ENCODE data around the gene HIVEP2. TPM values are rescaled to one million over a fixed set of nuclear protein-coding genes. Genes with fewer than 3 reads are reported as not detected.

The HIVEP2 gene
- total RNA-seq, 1 donor from 2014 or later = 12.8 TPM

- no peak for ATAC-seq (ENCODE audit: poor library complexity)
- DNase-seq = no peak
- intact Hi-C loops (cut with DNase I) = no loop called here
These were observed 41.2 kb downstream of the HIVEP2 start for GRCh38 chr6:142903812-142904211.

GRCh38 chr6:142902636-142903053 is 42.3 kb downstream of the HIVEP2 start:
- peak; percentile 87 for ATAC-seq (ENCODE audit: poor library complexity)
- peak; percentile 70 for DNase-seq
- intact Hi-C loops (cut with DNase I) = no loop called here

- DNase-seq (no peak), ATAC-seq (ENCODE audit: poor library complexity) (no peak)
- intact Hi-C loops (cut with DNase I) = no loop called here
These were observed 43.4 kb downstream of the HIVEP2 start for GRCh38 chr6:142901611-142902010.

- ATAC-seq (ENCODE audit: poor library complexity) = no peak
- no peak for DNase-seq
- intact Hi-C loops (cut with DNase I) = no loop called here
These were observed 44.6 kb downstream of the HIVEP2 start for GRCh38 chr6:142900227-142900971.

- ATAC-seq (ENCODE audit: poor library complexity) (no peak), DNase-seq (no peak)
- intact Hi-C loops (cut with DNase I) = no loop called here
These were observed 45.8 kb downstream of the HIVEP2 start for GRCh38 chr6:142898927-142899895.

GRCh38 chr6:142897659-142898058 is 47.3 kb downstream of the HIVEP2 start:
- intact Hi-C loops (cut with DNase I) = no loop called here
- no peak for DNase-seq
- ATAC-seq (ENCODE audit: poor library complexity) = no peak

- intact Hi-C loops (cut with DNase I) = no loop called here
- ATAC-seq (ENCODE audit: poor library complexity) (no peak), DNase-seq (no peak)
These were observed 48.2 kb downstream of the HIVEP2 start for GRCh38 chr6:142896732-142897131.

- intact Hi-C loops (cut with DNase I) = no loop called here
- ATAC-seq (ENCODE audit: poor library complexity) (peak; percentile 15), DNase-seq (no peak)
These were observed 51.9 kb downstream of the HIVEP2 start for GRCh38 chr6:142893088-142893487.

- DNase-seq (no peak), ATAC-seq (ENCODE audit: poor library complexity) (peak; percentile 56)
- intact Hi-C loops (cut with DNase I) = no loop called here
These were observed 52.5 kb downstream of the HIVEP2 start for GRCh38 chr6:142892254-142893021.

GRCh38 chr6:142891454-142891853 is 53.5 kb downstream of the HIVEP2 start:
- DNase-seq (no peak), ATAC-seq (ENCODE audit: poor library complexity) (no peak)
- intact Hi-C loops (cut with DNase I) = no loop called here

- intact Hi-C loops (cut with DNase I) = loop anchor here (5.0 kb wide), 1 partner anchor 59 kb away; the partner anchor contains the start of gene HIVEP2
- DNase-seq = no peak
- ATAC-seq (ENCODE audit: poor library complexity) = no peak
These were observed 56.5 kb downstream of the HIVEP2 start for GRCh38 chr6:142888456-142888855.

GRCh38 chr6:142887517-142887916 is 57.5 kb downstream of the HIVEP2 start:
- intact Hi-C loops (cut with DNase I) = loop anchor here (5.0 kb wide), 1 partner anchor 60 kb away; the partner anchor contains the start of gene HIVEP2
- DNase-seq (no peak), ATAC-seq (ENCODE audit: poor library complexity) (no peak)

GRCh38 chr6:142886431-142887170 is 58.4 kb downstream of the HIVEP2 start:
- intact Hi-C loops (cut with DNase I) = loop anchor here (5.0 kb wide), 1 partner anchor 61 kb away; the partner anchor contains the start of gene HIVEP2
- peak; percentile 60 for ATAC-seq (ENCODE audit: poor library complexity)
- no peak for DNase-seq

- ATAC-seq (ENCODE audit: poor library complexity) (peak; percentile 94), DNase-seq (no peak)
- intact Hi-C loops (cut with DNase I) = loop anchor here (5.0 kb wide), 1 partner anchor 62 kb away; the partner anchor contains the start of gene HIVEP2
These were observed 59.7 kb downstream of the HIVEP2 start for GRCh38 chr6:142885182-142885867.

- no peak for ATAC-seq (ENCODE audit: poor library complexity)
- no peak for DNase-seq
- intact Hi-C loops (cut with DNase I) = loop anchor here (5.0 kb wide), 1 partner anchor 63 kb away; the partner anchor contains the start of gene HIVEP2
These were observed 60.6 kb downstream of the HIVEP2 start for GRCh38 chr6:142884214-142885035.

- intact Hi-C loops (cut with DNase I) = no loop called here
- no peak for ATAC-seq (ENCODE audit: poor library complexity)
- DNase-seq = no peak
These were observed 62.0 kb downstream of the HIVEP2 start for GRCh38 chr6:142883011-142883410.

- DNase-seq (no peak), ATAC-seq (ENCODE audit: poor library complexity) (no peak)
- intact Hi-C loops (cut with DNase I) = no loop called here
These were observed 63.2 kb downstream of the HIVEP2 start for GRCh38 chr6:142881761-142882160.

Data from Right ventricle myocardium superior (tissue), 1 donor.